Neural cell (in vitro differentiated cells): Measurements from ENCODE around the gene THOC1. TPM values are rescaled to one million over a fixed set of nuclear protein-coding genes. Genes with fewer than 3 reads are reported as not detected.

Source experiments
- H2AFZ ChIP-seq: fragments of 200-600, 300-800 bp; sonication (generic), shearing (Covaris generic); 2 replicates; pipeline ENCODE4 v1.6.0; 2014; ENCODE audit warnings: low read depth, mild to moderate bottlenecking, antibody characterized with exemption, low read length, moderate library complexity
- H3F3A ChIP-seq: fragments of 200-600 bp; shearing (Covaris generic); 2 replicates; pipeline ENCODE4 v1.6.1; 2016; ENCODE audit warnings: mild to moderate bottlenecking, moderate library complexity, mixed read lengths, antibody characterized with exemption, low read length; ENCODE audit not compliant: insufficient read depth, poor library complexity, severe bottlenecking
- H3K27ac ChIP-seq: fragments of 200-600, 300-800 bp; sonication (generic), shearing (Covaris generic); 2 replicates; pipeline ENCODE4 v1.5.1; 2014; ENCODE audit warnings: mild to moderate bottlenecking, low read length, moderate library complexity
- H3K27me3 ChIP-seq: fragments of 300-800, 200-600 bp; sonication (generic), shearing (Covaris generic); 2 replicates; pipeline ENCODE4 v1.6.0; 2014; ENCODE audit warnings: mild to moderate bottlenecking, low read depth, low read length, moderate library complexity; ENCODE audit not compliant: insufficient read depth
- H3K36me3 ChIP-seq: fragments of 300-800, 200-600 bp; sonication (generic), shearing (Covaris generic); 2 replicates; pipeline ENCODE4 v1.5.1; 2014; ENCODE audit warnings: mild to moderate bottlenecking, antibody characterized with exemption, low read length, moderate library complexity; ENCODE audit not compliant: insufficient read depth
- H3K4me2 ChIP-seq: fragments of 300-800, 200-600 bp; sonication (generic), shearing (Covaris generic); 2 replicates; pipeline ENCODE4 v1.6.0; 2014; ENCODE audit warnings: mild to moderate bottlenecking, low read length
- H3K4me3 ChIP-seq: fragments of 300-800, 200-600 bp; sonication (generic), shearing (Covaris generic); 2 replicates; pipeline ENCODE4 v1.5.1; 2014; ENCODE audit warnings: mild to moderate bottlenecking, low read length, moderate library complexity
- H3K79me2 ChIP-seq: fragments of 200-600 bp; shearing (Covaris generic); replicated peaks from 2 replicates; pipeline ENCODE4 v1.6.0; 2014; ENCODE audit warnings: mild to moderate bottlenecking, low read length, moderate library complexity; ENCODE audit not compliant: insufficient read depth
- H3K9ac ChIP-seq: fragments of 300-800, 200-600 bp; sonication (generic), shearing (Covaris generic); 2 replicates; pipeline ENCODE4 v1.6.1; 2016; ENCODE audit warnings: mild to moderate bottlenecking, low read length, mixed read lengths
- H3K9me2 ChIP-seq: fragments of 200-600 bp; shearing (Covaris generic); 2 replicates; pipeline ENCODE4 v1.6.1; 2016; ENCODE audit warnings: mild to moderate bottlenecking, low read length, mixed read lengths; ENCODE audit not compliant: insufficient read depth
- H3K9me3 ChIP-seq: fragments of 200-600, 300-800 bp; sonication (generic), shearing (Covaris generic); 2 replicates; pipeline ENCODE4 v1.6.1; 2016; ENCODE audit warnings: mild to moderate bottlenecking, mixed run types, low read length, moderate library complexity, mixed read lengths
- H4K20me1 ChIP-seq: fragments of 200-600 bp; shearing (Covaris generic); 2 replicates; pipeline ENCODE4 v1.6.1; 2016; ENCODE audit warnings: mild to moderate bottlenecking, mixed run types; ENCODE audit not compliant: insufficient read depth
- EP300 ChIP-seq: fragments of 450-650 bp; conservative IDR thresholded peaks from 2 replicates; pipeline ENCODE4 v1.6.1; 2014; ENCODE audit warnings: antibody characterized with exemption, mild to moderate bottlenecking, moderate library complexity; ENCODE audit not compliant: poor library complexity, severe bottlenecking
- EZH2 ChIP-seq: fragments of 200-600, 300-800 bp; shearing (Covaris generic), sonication (generic); IDR thresholded peaks from 2 replicates; pipeline ENCODE4 v1.6.1; 2014; ENCODE audit warnings: antibody characterized with exemption, low read length, borderline replicate concordance, mild to moderate bottlenecking; ENCODE audit not compliant: insufficient read depth, poor library complexity, severe bottlenecking
- MXI1 ChIP-seq: fragments of 450-650 bp; conservative IDR thresholded peaks from 2 replicates; pipeline ENCODE4 v1.6.1; 2014; ENCODE audit warnings: antibody characterized with exemption, mild to moderate bottlenecking; ENCODE audit not compliant: poor library complexity, severe bottlenecking
- POLR2AphosphoS5 ChIP-seq: IDR thresholded peaks from 2 replicates; pipeline ENCODE4 v1.6.1; 2012
- RAD21 ChIP-seq: fragments of 450-650 bp; conservative IDR thresholded peaks from 2 replicates; pipeline ENCODE4 v1.6.1; 2014; ENCODE audit warnings: antibody characterized with exemption, mild to moderate bottlenecking, moderate library complexity
- SMC3 ChIP-seq: fragments of 450-650 bp; conservative IDR thresholded peaks from 2 replicates; pipeline ENCODE4 v1.6.1; 2014; ENCODE audit warnings: antibody characterized with exemption, mild to moderate bottlenecking, moderate library complexity; ENCODE audit not compliant: poor library complexity
- TAF1 ChIP-seq: IDR thresholded peaks from 2 replicates; pipeline ENCODE4 v1.6.1; 2012; ENCODE audit warnings: low read depth
- polyA plus RNA-seq: library from polyadenylated mRNA; depleted of rRNA; stranded (reverse); fragments of >200 nt; gene quantifications from 2 replicates; pipeline ENCODE4 v1.2.3, GENCODE V29; 2014
- TF ChIP-seq, protein P1 (sequence below): IDR thresholded peaks from 2 replicates; pipeline ENCODE4 v1.6.1; 2012; ENCODE audit warnings: borderline replicate concordance
- TF ChIP-seq, protein P2 (sequence below): fragments of 450-650 bp; IDR thresholded peaks from 2 replicates; pipeline ENCODE4 v1.5.1; 2014; ENCODE audit warnings: antibody characterized with exemption, mild to moderate bottlenecking, moderate library complexity; ENCODE audit not compliant: poor library complexity, severe bottlenecking

Gene THOC1
- polyA plus RNA-seq, 1 donor from 2014 or later, result 168 TPM

DNA sequence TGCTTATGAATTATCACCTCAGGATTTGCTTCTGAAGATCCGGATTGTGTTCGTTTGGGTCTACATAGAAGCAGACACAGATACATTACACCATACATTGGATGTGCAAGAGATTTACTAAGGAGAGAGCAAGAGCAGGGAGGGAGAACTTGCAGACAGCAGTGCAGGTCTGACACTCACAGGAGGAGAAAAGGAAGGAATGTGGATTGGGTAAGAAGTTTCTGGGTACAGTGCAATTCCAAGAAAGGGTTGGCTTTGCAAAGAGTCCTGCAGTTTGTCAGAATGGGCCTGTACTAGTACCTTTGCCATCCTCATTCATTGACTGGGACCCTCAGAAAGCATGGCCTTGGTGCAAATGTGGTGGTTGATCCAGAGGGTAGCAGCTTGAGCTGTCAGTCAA is 4.8 kb upstream of the THOC1 start:
- Histone ChIP-seq H3K9ac (no peak overlapping the region), H3K9me2 (no peaks in the 10 kb centered on the region)
- no peak for TF ChIP-seq SMC3
- TF ChIP-seq RAD21, result no peak
- no peak for TF ChIP-seq MXI1
- TF ChIP-seq TAF1, result no peak
- TF ChIP-seq EP300, result no peak

DNA sequence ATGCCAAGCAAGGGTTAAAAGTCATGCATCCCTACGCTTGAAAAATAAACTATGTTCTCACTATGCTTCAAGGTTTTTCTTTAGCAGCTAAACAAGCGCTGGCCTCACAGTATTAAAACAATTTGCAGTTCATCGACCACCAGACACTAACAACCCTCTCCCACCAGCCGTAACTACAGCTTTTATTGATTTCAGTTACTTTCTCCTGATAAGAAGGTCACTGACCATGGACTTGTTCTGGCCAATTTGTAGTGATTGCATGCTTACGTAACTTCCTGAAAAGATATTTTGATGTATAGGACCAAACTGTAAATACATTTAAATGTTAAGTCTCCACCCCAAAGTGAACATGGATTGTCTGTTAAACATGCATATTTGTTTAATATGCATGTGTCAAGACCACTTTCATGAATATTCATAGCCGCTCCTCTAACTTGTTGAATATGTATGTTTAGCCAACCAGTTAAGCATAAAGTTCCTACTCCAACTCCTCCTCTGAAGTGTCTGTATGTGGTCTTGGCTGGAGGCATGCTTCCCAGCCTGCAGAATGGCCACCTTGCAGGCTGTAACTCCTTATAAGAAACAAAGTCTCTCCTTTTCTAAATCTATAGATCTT is 1.7 kb upstream of the THOC1 start:
- Histone ChIP-seq H3F3A (no peaks in the 10 kb centered on the region), H3K79me2 (peaks cover 22% of the 10 kb centered on the region), H4K20me1 (no peaks in the 10 kb centered on the region), H3K9me3 (no peaks in the 10 kb centered on the region), H3K9me2 (no peaks in the 10 kb centered on the region), H2AFZ (no peak overlapping the region), H3K9ac (no peak overlapping the region), H3K36me3 (no peaks in the 10 kb centered on the region), H3K27me3 (no peaks in the 10 kb centered on the region), H3K4me3 (peak overlapping the region; percentile 98), H3K4me2 (no peak overlapping the region), H3K27ac (no peak overlapping the region)
- TF ChIP-seq SMC3 (no peak), EZH2 (no peak), POLR2AphosphoS5 (no peak), MXI1 (no peak), RAD21 (no peak), TAF1 (no peak), EP300 (no peak)
- TF ChIP-seq, protein P1, sequence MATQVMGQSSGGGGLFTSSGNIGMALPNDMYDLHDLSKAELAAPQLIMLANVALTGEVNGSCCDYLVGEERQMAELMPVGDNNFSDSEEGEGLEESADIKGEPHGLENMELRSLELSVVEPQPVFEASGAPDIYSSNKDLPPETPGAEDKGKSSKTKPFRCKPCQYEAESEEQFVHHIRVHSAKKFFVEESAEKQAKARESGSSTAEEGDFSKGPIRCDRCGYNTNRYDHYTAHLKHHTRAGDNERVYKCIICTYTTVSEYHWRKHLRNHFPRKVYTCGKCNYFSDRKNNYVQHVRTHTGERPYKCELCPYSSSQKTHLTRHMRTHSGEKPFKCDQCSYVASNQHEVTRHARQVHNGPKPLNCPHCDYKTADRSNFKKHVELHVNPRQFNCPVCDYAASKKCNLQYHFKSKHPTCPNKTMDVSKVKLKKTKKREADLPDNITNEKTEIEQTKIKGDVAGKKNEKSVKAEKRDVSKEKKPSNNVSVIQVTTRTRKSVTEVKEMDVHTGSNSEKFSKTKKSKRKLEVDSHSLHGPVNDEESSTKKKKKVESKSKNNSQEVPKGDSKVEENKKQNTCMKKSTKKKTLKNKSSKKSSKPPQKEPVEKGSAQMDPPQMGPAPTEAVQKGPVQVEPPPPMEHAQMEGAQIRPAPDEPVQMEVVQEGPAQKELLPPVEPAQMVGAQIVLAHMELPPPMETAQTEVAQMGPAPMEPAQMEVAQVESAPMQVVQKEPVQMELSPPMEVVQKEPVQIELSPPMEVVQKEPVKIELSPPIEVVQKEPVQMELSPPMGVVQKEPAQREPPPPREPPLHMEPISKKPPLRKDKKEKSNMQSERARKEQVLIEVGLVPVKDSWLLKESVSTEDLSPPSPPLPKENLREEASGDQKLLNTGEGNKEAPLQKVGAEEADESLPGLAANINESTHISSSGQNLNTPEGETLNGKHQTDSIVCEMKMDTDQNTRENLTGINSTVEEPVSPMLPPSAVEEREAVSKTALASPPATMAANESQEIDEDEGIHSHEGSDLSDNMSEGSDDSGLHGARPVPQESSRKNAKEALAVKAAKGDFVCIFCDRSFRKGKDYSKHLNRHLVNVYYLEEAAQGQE, result no peak
- TF ChIP-seq, protein P2, sequence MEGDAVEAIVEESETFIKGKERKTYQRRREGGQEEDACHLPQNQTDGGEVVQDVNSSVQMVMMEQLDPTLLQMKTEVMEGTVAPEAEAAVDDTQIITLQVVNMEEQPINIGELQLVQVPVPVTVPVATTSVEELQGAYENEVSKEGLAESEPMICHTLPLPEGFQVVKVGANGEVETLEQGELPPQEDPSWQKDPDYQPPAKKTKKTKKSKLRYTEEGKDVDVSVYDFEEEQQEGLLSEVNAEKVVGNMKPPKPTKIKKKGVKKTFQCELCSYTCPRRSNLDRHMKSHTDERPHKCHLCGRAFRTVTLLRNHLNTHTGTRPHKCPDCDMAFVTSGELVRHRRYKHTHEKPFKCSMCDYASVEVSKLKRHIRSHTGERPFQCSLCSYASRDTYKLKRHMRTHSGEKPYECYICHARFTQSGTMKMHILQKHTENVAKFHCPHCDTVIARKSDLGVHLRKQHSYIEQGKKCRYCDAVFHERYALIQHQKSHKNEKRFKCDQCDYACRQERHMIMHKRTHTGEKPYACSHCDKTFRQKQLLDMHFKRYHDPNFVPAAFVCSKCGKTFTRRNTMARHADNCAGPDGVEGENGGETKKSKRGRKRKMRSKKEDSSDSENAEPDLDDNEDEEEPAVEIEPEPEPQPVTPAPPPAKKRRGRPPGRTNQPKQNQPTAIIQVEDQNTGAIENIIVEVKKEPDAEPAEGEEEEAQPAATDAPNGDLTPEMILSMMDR, result no peak

More for the DNA sequence above, 4.8 kb upstream of the THOC1 start:
- Histone ChIP-seq H3F3A (no peaks in the 10 kb centered on the region), H4K20me1 (no peaks in the 10 kb centered on the region), H3K79me2 (peaks cover under 1% of the 10 kb centered on the region), H3K4me3 (no peak overlapping the region), H3K27me3 (no peaks in the 10 kb centered on the region), H2AFZ (no peak overlapping the region), H3K9me3 (no peaks in the 10 kb centered on the region), H3K36me3 (no peaks in the 10 kb centered on the region), H3K27ac (no peak overlapping the region), H3K4me2 (no peak overlapping the region)
